ENCODE measurements around the gene JARID2. TPM values are rescaled to one million over a fixed set of nuclear protein-coding genes. Genes with fewer than 3 reads are reported as not detected.

The JARID2 gene
- total RNA-seq, 1 experiment from 2014 or later: 23.6 TPM

- BruUV-seq (replicated peaks): no TSS peak
- ATAC-seq: no peak
- H2AFZ ChIP-seq (ENCODE audit: low read depth, low read length, poor library complexity, severe bottlenecking): no peak overlapping the region
- ChIA-PET POLR2A (no interaction called here), RAD21 (ENCODE audit: low non-redundant PET in 1 of 2, low total read pairs in 2 of 2, uncharacterized antibody in 2 of 2, unreplicated experiment in 2 of 2) (no interaction called here), CTCF (no interaction called here)
- no peak overlapping the region for H3K9ac ChIP-seq (ENCODE audit: low read length)
- H3K9me3 ChIP-seq (ENCODE audit: control insufficient read depth in 1 of 2, insufficient read depth in 1 of 2, low read depth in 1 of 2, low read length in 2 of 2): no peaks in the 10 kb centered on the region
- TF ChIP-seq EGR1 (IDR thresholded peaks at IDR 0.05; ENCODE audit: low read depth) (no peak), CEBPB (IDR thresholded peaks at IDR 0.05; ENCODE audit: low read depth) (no peak), TCF7L2 (IDR thresholded peaks at IDR 0.05; ENCODE audit: borderline replicate concordance, extremely low read depth, insufficient read depth, insufficient read length) (no peak), FOSL1 (IDR thresholded peaks at IDR 0.05; ENCODE audit: low read depth) (no peak), RAD21 (IDR thresholded peaks at IDR 0.05; ENCODE audit: low read depth) (no peak), POLR2AphosphoS5 (IDR thresholded peaks at IDR 0.05; ENCODE audit: low read depth, low read length) (no peak), EZH2 (IDR thresholded peaks at IDR 0.05) (no peak), SIN3A (IDR thresholded peaks at IDR 0.05; ENCODE audit: low read depth) (no peak), REST (IDR thresholded peaks at IDR 0.05; ENCODE audit: low read depth) (no peak), JUND (IDR thresholded peaks at IDR 0.05) (no peak), SRF (IDR thresholded peaks at IDR 0.05; ENCODE audit: low read depth) (no peak), ZFX (IDR thresholded peaks at IDR 0.05) (no peak), SP1 (IDR thresholded peaks at IDR 0.05; ENCODE audit: low read depth) (no peak), MAX (IDR thresholded peaks at IDR 0.05) (no peak), YY1 (IDR thresholded peaks at IDR 0.05; ENCODE audit: extremely low read depth, insufficient replicate concordance, low read depth, low read length) (no peak), EZH2phosphoT487 (IDR thresholded peaks at IDR 0.05; ENCODE audit: borderline replicate concordance) (no peak), POLR2A (IDR thresholded peaks at IDR 0.05; ENCODE audit: borderline replicate concordance, extremely low read depth, insufficient read depth, insufficient read length) (no peak)
- TF ChIP-seq, protein P1, sequence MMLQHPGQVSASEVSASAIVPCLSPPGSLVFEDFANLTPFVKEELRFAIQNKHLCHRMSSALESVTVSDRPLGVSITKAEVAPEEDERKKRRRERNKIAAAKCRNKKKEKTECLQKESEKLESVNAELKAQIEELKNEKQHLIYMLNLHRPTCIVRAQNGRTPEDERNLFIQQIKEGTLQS (IDR thresholded peaks at IDR 0.05): no peak
- TF ChIP-seq, protein P2, sequence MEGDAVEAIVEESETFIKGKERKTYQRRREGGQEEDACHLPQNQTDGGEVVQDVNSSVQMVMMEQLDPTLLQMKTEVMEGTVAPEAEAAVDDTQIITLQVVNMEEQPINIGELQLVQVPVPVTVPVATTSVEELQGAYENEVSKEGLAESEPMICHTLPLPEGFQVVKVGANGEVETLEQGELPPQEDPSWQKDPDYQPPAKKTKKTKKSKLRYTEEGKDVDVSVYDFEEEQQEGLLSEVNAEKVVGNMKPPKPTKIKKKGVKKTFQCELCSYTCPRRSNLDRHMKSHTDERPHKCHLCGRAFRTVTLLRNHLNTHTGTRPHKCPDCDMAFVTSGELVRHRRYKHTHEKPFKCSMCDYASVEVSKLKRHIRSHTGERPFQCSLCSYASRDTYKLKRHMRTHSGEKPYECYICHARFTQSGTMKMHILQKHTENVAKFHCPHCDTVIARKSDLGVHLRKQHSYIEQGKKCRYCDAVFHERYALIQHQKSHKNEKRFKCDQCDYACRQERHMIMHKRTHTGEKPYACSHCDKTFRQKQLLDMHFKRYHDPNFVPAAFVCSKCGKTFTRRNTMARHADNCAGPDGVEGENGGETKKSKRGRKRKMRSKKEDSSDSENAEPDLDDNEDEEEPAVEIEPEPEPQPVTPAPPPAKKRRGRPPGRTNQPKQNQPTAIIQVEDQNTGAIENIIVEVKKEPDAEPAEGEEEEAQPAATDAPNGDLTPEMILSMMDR (IDR thresholded peaks at IDR 0.05 in 2 of 3, conservative IDR thresholded peaks at IDR 0.05 in 1 of 3; ENCODE audit: borderline replicate concordance in 1 of 3, insufficient read depth in 1 of 3, low read depth in 2 of 3, low read length in 2 of 3): no peak
- no peaks in the 10 kb centered on the region for H3K36me3 ChIP-seq (ENCODE audit: control insufficient read depth in 1 of 2, insufficient read depth in 2 of 2, low read length in 2 of 2)
- DNase-seq (ENCODE audit: low read depth, low spot score): no peak
- H3K79me2 ChIP-seq (ENCODE audit: insufficient read depth, low read length): peaks cover 95% of the 10 kb centered on the region
- intact Hi-C loops (cut with micrococcal nuclease): loop anchor here (10.0 kb wide), 1 partner anchor 365 kb away; no protein-coding TSS in a partner anchor
- H3K27ac ChIP-seq (ENCODE audit: low read depth, low read length): no peak overlapping the region
- no peak overlapping the region for H3K4me3 ChIP-seq (replicated peaks in 1 of 2; ENCODE audit: low read depth in 1 of 2, low read length in 2 of 2)
- H4K20me1 ChIP-seq (ENCODE audit: insufficient read depth): no peaks in the 10 kb centered on the region
- H3K4me1 ChIP-seq (ENCODE audit: control insufficient read depth in 1 of 2, insufficient read depth in 2 of 2, low read length in 2 of 2): no peaks in the 10 kb centered on the region
- no peak overlapping the region for H3K4me2 ChIP-seq (ENCODE audit: low read length)
- H3K27me3 ChIP-seq (ENCODE audit: insufficient read depth, low read length): no peaks in the 10 kb centered on the region
- no peaks in the 10 kb centered on the region for H3K9me2 ChIP-seq (ENCODE audit: insufficient read depth)
Observed at GRCh38 chr6:15259766-15260098, 13.9 kb downstream of the JARID2 start.
